Mesodermal cell (in vitro differentiated cells): ENCODE measurements around the gene FAM83E.

Source experiments
- H3K27ac ChIP-seq: 2 replicates; pipeline ENCODE4 v1.7.0; 2013; ENCODE audit warnings: mild to moderate bottlenecking, low read depth, low read length, moderate library complexity; ENCODE audit not compliant: severe bottlenecking
- H3K36me3 ChIP-seq: 2 replicates; pipeline ENCODE4 v1.7.1; 2013; ENCODE audit warnings: mild to moderate bottlenecking, low read length, moderate library complexity; ENCODE audit not compliant: control insufficient read depth, insufficient read depth
- H3K4me1 ChIP-seq: one replicate; pipeline ENCODE4 v1.7.1; 2013; ENCODE audit warnings: mild to moderate bottlenecking, low read length; ENCODE audit not compliant: insufficient read depth, control insufficient read depth, poor library complexity, severe bottlenecking
- H3K4me3 ChIP-seq: 2 replicates; pipeline ENCODE4 v1.7.0; 2013; ENCODE audit warnings: low read length, control low read depth, mild to moderate bottlenecking; ENCODE audit not compliant: insufficient read depth, poor library complexity, severe bottlenecking; ENCODE audit errors: extremely low read depth
- H3K9me3 ChIP-seq: 2 replicates; pipeline ENCODE4 v1.7.1; 2013; ENCODE audit warnings: mild to moderate bottlenecking, low read length, moderate library complexity; ENCODE audit not compliant: control insufficient read depth
- WGBS, 2 experiments: methylation state at CpG; one replicate each; pipeline ENCODE4 v1.1.5; 2013; ENCODE audit warnings: missing lambda C conversion rate in 2 of 2; ENCODE audit not compliant: insufficient coverage in 2 of 2; 5-methylcytosine and 5-hydroxymethylcytosine counted together

The FAM83E gene

GRCh38 chr19:48617146-48617937, 2.5 kb upstream of the FAM83E start:
- peaks cover 31% of the 10 kb centered on the region for H3K4me1 ChIP-seq
- H3K27ac ChIP-seq, result peak overlapping the region; percentile 49
- WGBS, 2 experiments, result 90 to 92% methylated on average over 12 to 14 of the region's 18 CpGs
- peak overlapping the region; percentile 100 for H3K4me3 ChIP-seq
- no peaks in the 10 kb centered on the region for H3K9me3 ChIP-seq
- peaks cover 44% of the 10 kb centered on the region for H3K36me3 ChIP-seq

- WGBS, 2 experiments, result 92 to 97% methylated on average over 6 to 10 of the region's 12 CpGs
- Histone ChIP-seq H3K36me3 (peaks cover 44% of the 10 kb centered on the region), H3K4me3 (peak overlapping the region; percentile 100), H3K27ac (no peak overlapping the region), H3K9me3 (no peaks in the 10 kb centered on the region), H3K4me1 (peaks cover 31% of the 10 kb centered on the region)
These were observed 1.7 kb upstream of the FAM83E start for GRCh38 chr19:48616491-48617056.

GRCh38 chr19:48616041-48616436, 1.2 kb upstream of the FAM83E start:
- Histone ChIP-seq H3K4me1 (peaks cover 31% of the 10 kb centered on the region), H3K27ac (peak overlapping the region; percentile 16), H3K36me3 (peaks cover 44% of the 10 kb centered on the region), H3K9me3 (no peaks in the 10 kb centered on the region), H3K4me3 (no peak overlapping the region)
- 96% methylated on average over 10 to 15 of the region's 16 CpGs for WGBS, 2 experiments

GRCh38 chr19:48615231-48616040, 560 bp upstream of the FAM83E start:
- Histone ChIP-seq H3K9me3 (no peaks in the 10 kb centered on the region), H3K4me1 (peaks cover 31% of the 10 kb centered on the region), H3K27ac (peak overlapping the region; percentile 43), H3K4me3 (no peak overlapping the region), H3K36me3 (peaks cover 44% of the 10 kb centered on the region)
- WGBS, 2 experiments, result 87 to 96% methylated on average over 7 to 16 of the region's 19 CpGs

GRCh38 chr19:48613852-48614435, 932 bp downstream of the FAM83E start:
- H3K27ac ChIP-seq, result peak overlapping the region; percentile 43
- WGBS, 2 experiments, result 91 to 93% methylated on average over 11 to 13 of the region's 13 CpGs

GRCh38 chr19:48613024-48613851, 1.6 kb downstream of the FAM83E start:
- H3K4me3 ChIP-seq, result no peak overlapping the region
- peaks cover 31% of the 10 kb centered on the region for H3K4me1 ChIP-seq
- H3K9me3 ChIP-seq, result no peaks in the 10 kb centered on the region
- no peak overlapping the region for H3K27ac ChIP-seq
- H3K36me3 ChIP-seq, result peaks cover 40% of the 10 kb centered on the region
- 95 to 96% methylated on average over 34 to 39 of the region's 39 CpGs for WGBS, 2 experiments

More at GRCh38 chr19:48613852-48614435, 932 bp downstream of the FAM83E start:
- Histone ChIP-seq H3K9me3 (no peaks in the 10 kb centered on the region), H3K4me3 (no peak overlapping the region), H3K4me1 (peaks cover 31% of the 10 kb centered on the region), H3K36me3 (peaks cover 44% of the 10 kb centered on the region)

GRCh38 chr19:48611872-48612271, 3.0 kb downstream of the FAM83E start:
- Histone ChIP-seq H3K27ac (no peak overlapping the region), H3K4me1 (peaks cover 22% of the 10 kb centered on the region), H3K9me3 (no peaks in the 10 kb centered on the region), H3K36me3 (peaks cover 26% of the 10 kb centered on the region), H3K4me3 (no peak overlapping the region)
- WGBS, 2 experiments, result 96 to 97% methylated on average over 14 of the region's 14 CpGs

- Histone ChIP-seq H3K4me3 (no peak overlapping the region), H3K36me3 (peaks cover 4% of the 10 kb centered on the region), H3K9me3 (no peaks in the 10 kb centered on the region), H3K4me1 (peaks cover under 1% of the 10 kb centered on the region), H3K27ac (no peak overlapping the region)
- 92 to 97% methylated on average over 16 of the region's 20 CpGs for WGBS, 2 experiments
These were observed 5.2 kb downstream of the FAM83E start for GRCh38 chr19:48609571-48610108.

GRCh38 chr19:48608798-48609263, 6.0 kb downstream of the FAM83E start:
- H3K9me3 ChIP-seq, result no peaks in the 10 kb centered on the region
- no peak overlapping the region for H3K27ac ChIP-seq
- no peaks in the 10 kb centered on the region for H3K4me1 ChIP-seq
- H3K4me3 ChIP-seq, result no peak overlapping the region
- no peaks in the 10 kb centered on the region for H3K36me3 ChIP-seq
- 43 to 67% methylated on average over 1 to 7 of the region's 9 CpGs for WGBS, 2 experiments
